Myocyte (in vitro differentiated cells): ENCODE results near the gene MYO9A. TPM values are rescaled to one million over a fixed set of nuclear protein-coding genes. Genes with fewer than 3 reads are reported as not detected.
"Not testable (repeated sequence)": the region's sequence is repeated elsewhere in the genome, so short reads cannot be mapped to it uniquely, and the experiment has no call there.

ENCODE experiments used
- DNase-seq: peaks from one replicate; pipeline ENCODE4 v3.0.0-alpha.2; 2012; ENCODE audit warnings: low read depth
- total RNA-seq: library from RNA; depleted of rRNA; stranded (reverse); fragments of >200 nt; gene quantifications from 2 replicates; pipeline ENCODE4 v1.2.3, GENCODE V29; 2014

MYO9A gene
- total RNA-seq, 1 donor from 2014 or later, result 22.1 TPM

- DNase-seq, result peak; percentile 74
Measured at GRCh38 chr15:72141171-72142084, 23.5 kb upstream of the MYO9A start.

DNA sequence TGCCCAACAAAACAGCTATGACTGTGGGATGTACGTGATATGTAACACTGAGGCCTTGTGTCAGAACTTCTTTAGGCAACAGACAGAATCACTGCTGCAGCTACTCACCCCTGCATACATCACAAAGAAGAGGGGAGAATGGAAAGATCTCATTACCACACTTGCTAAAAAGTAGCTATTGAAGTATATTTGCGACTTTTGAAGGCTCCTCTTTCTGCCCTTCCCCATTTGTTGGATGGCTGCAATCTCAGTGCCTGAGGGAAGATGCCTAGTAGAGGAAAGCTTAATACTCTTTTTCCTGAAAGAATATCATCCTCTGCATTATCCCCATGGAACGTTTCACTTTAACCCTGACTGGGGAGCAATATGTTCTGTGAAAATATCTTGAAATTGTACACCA is 22.1 kb upstream of the MYO9A start:
- DNase-seq, result no peak

DNA sequence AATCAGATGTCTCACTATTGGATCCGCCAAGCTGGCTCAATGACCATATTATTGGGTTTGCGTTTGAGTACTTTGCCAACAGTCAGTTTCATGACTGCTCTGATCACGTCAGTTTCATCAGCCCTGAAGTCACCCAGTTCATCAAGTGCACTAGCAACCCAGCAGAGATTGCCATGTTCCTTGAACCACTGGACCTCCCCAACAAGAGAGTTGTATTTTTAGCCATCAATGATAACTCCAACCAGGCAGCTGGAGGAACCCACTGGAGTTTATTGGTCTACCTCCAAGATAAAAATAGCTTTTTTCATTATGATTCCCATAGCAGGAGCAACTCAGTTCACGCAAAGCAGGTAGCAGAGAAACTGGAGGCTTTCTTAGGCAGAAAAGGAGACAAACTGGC is 21.7 kb upstream of the MYO9A start:
- peak; percentile 77 for DNase-seq

DNA sequence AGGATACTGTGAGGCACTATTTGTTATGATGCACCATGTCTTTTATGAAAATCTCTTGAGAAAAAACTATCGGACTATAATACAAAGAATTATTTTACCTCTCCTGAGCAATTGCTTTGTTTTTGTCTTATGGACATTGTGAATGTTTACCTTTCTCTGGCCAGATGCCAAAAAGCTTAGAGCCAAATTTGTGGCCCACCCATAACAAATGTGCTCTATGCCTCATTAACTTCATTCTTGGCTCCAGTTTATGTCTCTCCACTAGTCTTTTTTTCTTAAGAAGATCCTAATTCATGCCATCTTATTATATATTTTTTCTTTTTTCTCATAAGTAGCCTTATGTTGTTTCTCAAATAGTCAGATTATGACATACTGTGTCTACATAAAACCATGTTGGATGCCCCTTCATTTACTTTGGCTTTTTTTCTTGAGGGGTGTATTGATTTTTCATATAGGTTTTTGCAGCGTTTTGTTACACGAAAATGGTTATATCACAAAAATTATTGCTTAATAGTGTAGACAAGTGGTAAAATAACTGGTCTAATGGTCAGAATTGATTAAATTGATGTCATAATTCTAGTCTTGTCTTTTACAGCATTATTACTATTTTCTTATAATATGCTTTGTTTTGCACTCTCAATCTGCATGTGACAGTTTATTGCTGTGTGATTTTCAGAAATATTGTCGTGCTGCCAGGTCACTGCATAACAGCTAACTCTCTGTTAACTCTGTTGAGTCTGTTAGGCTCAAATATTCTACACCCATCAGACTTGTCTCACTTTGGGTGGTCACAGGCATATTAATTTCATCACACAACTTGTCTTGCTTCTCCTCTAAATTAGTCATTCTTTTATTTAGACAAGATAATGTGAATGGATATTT is 18.5 kb upstream of the MYO9A start:
- DNase-seq, result no peak

- DNase-seq, result no peak
Measured at GRCh38 chr15:72135719-72136118, 17.8 kb upstream of the MYO9A start.

- DNase-seq, result no peak
Measured at GRCh38 chr15:72133211-72133610, 15.3 kb upstream of the MYO9A start.

GRCh38 chr15:72131922-72132321 is 14.0 kb upstream of the MYO9A start:
- no peak for DNase-seq

DNA sequence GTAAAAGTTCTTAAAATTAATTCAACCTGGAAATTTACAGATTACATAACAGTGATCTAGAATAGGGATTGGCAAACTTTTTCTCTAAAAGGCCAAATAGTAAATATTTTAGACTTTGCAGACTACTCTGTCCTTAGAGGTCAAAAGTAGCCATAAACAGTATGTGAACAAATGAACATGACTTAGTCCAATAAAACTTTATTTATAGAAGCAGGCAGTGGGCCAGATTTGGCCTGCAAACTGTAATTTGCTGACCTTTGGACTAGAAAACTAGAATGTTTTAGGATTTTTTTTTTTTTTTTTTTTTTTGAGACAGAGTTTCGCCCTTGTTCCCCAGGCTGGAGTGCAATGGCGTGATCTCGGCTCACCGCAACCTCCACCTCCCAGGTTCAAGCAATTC is 12.3 kb upstream of the MYO9A start:
- DNase-seq, result no peak

DNA sequence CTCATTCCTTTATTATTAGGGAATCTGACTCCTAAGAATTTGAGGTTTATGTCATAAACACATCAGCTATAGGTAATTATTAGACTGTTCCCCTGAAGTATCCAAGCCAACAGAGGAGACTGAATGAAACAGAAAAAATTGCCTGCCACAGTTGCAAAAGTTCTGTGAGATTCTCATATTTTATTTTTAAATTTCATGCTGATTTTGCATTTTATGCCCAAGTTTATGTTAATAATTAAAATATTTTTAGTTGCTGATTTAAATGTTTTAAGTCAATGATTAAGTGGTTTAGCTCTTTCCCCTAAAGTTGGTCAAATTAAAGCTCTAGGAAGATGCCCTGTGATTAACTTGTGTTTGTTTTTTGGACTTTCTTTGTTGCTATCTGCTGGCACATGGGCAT is 10.4 kb upstream of the MYO9A start:
- no peak for DNase-seq

GRCh38 chr15:72127724-72128322 is 9.9 kb upstream of the MYO9A start:
- DNase-seq, result no peak

GRCh38 chr15:72124218-72124617 is 6.3 kb upstream of the MYO9A start:
- DNase-seq, result no peak

- peak; percentile 82 for DNase-seq
Measured at GRCh38 chr15:72117486-72118016, 399 bp downstream of the MYO9A start.

DNA sequence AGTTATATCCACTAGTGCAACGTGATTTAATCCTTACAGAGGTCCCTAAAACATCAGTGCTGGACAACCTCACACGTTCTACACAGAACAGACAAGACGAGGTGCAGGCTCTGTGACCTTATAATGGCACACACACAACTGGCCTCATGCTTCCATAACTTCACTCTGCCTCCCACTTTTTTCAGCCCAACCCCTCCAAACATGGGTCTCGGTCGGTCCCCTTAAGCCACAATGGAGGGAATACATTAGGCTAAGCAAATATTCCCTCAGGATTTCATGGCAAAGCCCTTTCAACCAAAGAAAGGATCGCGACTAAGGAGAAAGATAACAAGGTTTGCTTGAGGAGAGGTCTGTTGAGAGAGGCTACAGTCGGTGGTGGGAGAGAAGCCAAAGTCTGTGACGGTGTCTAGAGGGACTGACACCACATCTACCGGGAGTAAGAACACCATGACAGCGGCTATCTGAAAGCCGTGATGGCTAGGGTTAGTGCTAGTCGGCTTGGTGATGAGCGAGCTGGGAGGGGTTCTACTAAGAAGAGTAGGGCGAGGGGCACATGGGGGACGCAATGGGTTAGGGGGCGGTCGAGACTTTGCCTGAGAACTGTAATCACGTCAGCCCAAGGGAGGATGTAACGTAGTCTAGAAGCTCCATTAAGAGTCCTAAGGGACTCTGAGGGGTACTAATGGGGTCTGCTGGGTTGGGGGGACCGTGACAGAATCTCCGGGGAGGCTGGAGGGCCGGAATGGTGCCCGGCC is 1.0 kb downstream of the MYO9A start:
- DNase-seq, result peak; percentile 20

DNA sequence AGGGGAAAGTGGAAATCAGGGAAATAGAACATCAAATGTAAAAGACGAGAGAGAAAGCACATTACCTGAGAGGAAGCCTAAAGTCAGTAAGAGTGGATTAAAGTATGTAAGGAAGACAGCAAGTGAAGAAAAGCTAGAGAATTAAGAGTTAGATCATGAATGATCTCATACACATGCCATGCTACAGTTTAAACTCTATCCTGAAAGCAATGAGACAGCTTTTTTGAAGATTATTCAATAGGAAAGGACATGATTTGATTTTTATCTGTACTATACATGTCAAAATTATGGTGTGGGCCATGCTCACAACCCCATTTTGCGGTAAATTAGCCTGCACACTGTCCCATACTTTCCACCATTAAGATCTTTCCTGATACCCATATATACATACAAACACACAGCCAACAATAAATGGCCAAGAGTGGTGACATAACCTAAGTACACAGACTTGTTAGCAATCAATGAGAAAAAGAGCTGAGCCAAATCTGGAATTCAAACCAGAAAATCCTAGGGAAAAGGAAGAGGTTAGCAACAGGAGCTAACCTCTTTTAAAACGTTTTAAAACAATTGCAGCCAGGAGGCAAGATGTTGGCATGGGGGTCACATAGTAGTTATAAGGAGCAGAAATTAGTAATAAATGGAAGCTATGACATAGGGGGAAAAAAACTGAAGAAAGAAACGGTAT is 4.5 kb downstream of the MYO9A start:
- DNase-seq, result no peak

GRCh38 chr15:72112805-72113204 is 5.1 kb downstream of the MYO9A start:
- no peak for DNase-seq

- peak; percentile 43 for DNase-seq
Measured at GRCh38 chr15:72112116-72112515, 5.8 kb downstream of the MYO9A start.

GRCh38 chr15:72110355-72110754 is 7.6 kb downstream of the MYO9A start:
- DNase-seq, result no peak

GRCh38 chr15:72106068-72106467 is 11.9 kb downstream of the MYO9A start:
- no peak for DNase-seq

DNA sequence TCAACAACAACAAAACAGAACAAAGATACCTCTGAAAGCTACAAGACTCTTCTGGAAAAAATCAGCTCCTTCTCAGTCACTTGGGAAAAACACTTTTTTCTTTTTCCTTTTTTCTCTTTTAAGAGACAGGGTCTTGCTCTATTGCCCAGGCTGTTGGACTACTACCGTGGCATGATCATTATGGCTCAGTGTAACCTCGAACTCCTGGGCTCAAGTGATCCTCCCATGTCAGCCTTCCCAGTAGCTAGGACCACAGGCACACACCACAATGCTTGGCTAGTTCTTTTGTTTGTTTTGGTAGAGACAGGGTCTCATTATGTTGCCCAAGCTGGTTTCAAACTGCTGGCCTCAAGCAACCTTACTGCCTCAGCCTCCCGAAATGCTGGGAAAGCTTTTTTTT is 12.8 kb downstream of the MYO9A start:
- no peak for DNase-seq

- DNase-seq, result not testable (repeated sequence)
Measured at GRCh38 chr15:72100551-72100950, 17.4 kb downstream of the MYO9A start.
